Fibroblast of upper back skin (primary cell): ENCODE results near the gene NFAM1.

Source experiments
- DNase-seq: peaks from one replicate; pipeline ENCODE4 v3.0.0-alpha.2; 2013

The NFAM1 gene

DNA sequence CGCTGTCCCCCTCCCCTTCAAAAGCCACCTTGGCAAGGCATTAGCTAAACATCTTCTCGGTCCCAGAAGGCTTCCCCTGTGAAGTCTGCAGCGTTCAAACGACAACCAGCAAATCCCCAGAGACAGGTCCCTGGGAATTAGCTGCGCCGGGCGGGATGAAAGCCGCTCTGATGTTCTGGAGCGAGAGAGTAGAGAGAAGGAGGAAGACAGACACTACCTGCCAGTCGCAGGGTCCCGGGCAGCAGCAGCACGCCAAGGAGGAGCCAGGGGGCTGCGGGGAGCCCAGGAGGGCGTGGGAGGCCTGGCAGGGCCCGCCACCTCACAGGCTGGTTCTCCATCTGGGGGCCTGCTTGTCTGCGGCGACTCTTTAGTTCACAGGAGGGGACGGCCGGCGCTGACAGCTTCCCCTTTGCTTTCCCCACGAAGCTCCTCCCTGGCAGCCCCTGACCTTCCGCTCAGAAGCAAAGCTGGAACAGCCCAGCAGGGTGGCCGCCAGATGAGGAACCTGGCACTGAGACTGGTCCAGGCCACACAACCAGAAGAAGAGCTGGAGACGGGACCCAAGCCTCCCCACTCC is at the start of gene NFAM1:
TSS of gene NFAM1 (minus strand) at position 384 of the 577 bp plus-strand sequence. CDS start at position 338, 46 bp downstream.
- no peak for DNase-seq

DNA sequence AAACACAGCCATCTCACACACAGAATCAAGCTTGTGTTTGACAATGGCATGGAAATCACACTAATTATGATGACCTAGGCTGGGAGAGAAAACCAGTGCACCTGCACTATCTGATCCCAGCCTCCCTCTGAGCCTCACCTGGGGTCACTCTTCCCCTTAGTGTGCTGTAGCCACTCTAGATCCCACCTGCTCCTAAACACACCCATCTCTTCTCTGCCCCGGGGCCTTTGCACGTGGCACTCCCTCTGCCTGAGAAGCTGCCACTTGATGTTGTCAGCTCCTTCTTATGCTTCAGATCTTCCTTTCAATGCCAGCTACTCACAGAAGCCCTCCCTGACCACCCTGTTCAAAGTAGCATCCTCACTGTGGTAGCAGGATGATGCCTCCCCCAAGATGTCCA is 42.9 kb upstream of the NFAM1 start:
- no peak for DNase-seq

DNA sequence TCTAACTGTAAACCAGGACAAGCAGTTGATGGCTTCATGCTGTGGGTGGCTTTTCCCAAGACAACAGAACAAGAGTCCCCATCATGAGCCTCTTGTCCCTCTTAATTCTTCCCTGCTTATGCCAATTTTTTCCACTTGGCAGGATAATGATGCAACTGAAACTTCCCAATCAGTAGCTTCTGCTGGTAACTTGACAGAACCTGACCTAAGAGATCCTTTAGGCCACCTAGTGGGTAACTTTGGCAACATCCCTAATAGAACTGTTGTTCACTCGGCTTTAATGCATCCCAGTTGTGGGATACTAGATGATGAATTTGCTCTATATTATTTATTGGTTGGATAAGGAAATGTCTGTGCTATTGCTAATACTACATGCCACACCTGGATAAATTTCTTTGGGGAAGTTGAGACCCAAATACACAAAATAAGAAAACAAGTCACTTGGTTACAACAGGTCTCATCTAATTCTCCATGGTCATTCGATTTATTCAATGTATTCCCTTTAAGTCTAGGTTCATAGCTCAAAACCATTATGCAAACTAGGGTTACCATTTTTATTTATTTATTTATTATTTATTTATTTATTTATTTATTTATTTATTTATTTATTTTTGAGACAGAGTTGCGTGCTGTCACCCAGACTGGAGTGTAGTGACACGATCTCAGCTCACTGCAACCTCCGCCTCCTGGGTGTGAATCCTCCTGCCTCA is 41.4 kb upstream of the NFAM1 start:
- DNase-seq: peak; percentile 74

GRCh38 chr22:42472671-42473070 is 40.5 kb upstream of the NFAM1 start:
- DNase-seq: no peak

- DNase-seq: no peak
These were observed 39.2 kb upstream of the NFAM1 start for GRCh38 chr22:42471441-42471840.

GRCh38 chr22:42470366-42471082 is 38.3 kb upstream of the NFAM1 start:
- DNase-seq: peak; percentile 5

DNA sequence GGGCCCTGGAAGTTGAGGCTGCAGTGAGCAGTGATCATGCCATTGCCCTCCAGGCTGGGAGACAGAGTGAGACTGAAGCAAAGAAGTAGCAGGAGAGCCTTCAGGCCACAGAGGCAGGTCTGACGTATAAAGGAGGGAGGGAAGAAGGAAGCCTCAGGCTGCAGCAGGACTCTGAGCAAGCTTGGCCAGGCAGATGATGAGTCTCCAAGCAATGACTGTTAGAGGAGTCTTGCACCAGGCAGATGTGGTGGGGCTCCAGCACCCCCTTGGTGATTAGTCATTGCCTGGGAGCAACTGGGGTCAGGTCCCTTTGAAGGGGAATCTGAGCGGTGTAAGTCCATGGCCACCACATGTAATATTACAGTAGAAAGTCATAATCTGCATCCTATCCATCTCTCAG is 36.6 kb upstream of the NFAM1 start:
- peak; percentile 43 for DNase-seq

DNA sequence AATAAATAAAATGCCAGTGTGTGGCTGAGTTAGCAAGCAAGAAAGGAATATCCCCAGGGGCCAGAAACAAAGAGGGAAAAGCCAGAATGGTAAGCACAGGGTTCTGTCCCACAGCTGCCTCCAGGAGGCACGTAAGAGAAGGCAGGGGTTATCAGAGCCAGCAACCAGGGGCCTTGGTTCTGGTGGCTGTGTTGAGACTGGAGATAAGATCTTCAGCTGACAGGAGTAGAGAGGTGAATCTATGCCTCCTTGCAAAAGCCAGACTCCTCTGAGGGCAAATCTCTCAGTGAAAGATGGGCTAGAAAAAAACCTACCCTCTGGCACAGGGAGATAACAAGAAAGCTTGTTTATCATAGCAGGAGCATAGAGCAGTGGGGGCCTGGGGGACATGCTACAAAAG is 29.8 kb upstream of the NFAM1 start:
- no peak for DNase-seq

- no peak for DNase-seq
These were observed 29.3 kb upstream of the NFAM1 start for GRCh38 chr22:42461511-42461910.

DNA sequence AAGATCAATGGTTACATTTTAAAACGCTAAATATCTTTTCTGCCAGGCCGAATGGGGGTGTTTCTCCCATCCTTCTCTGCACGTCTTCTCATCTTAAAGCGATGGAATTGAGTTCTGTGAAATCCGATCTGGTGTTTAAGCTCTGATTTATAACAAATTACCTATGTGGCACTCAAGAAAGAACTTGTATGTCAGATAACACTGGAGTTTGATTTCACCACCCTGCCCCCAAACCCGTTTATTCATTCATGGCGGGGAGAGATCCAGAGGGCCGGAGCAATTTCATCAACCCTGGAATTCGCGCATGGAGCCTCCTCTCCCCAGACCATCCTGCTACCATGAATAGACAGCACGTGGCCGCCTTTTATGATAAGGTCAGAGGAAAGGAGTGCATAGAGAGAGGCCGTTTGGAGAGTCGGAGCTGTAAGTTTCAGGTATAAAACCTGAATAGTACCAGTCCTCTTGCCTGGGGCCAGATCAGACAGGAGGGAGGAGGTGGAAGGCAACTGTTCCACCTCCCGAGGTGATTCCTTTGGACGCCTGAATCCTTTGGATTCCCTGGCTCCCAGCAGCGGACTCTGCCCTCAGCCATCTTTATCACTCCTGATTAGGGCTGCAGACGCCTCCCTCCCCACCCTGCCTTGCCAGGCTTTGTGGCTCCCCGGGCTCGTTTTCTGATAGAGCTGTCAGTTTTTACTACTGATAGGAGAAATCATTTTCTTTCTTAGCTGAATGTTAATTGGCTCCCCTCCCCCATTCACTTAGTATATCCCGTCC is 27.3 kb upstream of the NFAM1 start:
- DNase-seq: no peak

DNA sequence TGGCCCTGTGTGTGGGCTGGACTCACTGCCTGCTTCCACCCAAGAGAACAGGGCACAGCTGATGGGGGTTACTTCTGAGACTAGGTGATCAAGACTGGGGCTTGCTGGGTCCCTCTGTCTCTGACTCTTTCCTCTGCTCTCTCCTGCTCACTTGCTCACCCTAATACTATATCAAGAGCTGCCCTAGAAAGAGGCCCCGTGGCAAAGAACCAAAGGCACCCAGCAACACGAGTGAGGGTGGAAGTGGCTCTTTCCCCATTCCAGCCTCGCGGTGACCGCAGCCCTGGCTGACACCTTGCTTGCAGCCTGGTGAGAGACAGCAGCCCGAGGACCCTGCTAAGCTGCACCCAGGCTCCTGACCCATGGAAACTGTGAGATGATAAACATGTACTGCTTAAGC is 20.7 kb upstream of the NFAM1 start:
- DNase-seq: no peak

DNA sequence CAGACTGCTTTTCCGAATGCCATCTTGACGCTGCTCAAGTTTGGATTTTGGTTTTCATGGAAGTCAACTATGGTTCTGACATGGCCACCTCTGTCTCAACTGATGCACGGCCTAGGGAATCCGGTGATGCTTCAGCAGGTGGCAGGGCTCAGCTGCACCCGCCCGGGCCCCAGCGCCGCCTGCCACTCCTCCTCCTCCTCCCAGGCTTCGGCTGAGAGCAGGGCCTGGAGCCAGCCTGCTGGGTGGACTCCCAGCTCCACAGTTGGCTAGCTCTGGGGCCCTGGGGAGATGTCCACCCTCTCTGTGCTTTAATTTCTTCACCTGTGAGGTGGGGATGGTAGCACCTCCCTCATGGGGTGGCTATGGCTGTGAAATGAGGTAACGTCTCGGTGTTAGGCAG is 20.3 kb upstream of the NFAM1 start:
- DNase-seq: no peak

DNA sequence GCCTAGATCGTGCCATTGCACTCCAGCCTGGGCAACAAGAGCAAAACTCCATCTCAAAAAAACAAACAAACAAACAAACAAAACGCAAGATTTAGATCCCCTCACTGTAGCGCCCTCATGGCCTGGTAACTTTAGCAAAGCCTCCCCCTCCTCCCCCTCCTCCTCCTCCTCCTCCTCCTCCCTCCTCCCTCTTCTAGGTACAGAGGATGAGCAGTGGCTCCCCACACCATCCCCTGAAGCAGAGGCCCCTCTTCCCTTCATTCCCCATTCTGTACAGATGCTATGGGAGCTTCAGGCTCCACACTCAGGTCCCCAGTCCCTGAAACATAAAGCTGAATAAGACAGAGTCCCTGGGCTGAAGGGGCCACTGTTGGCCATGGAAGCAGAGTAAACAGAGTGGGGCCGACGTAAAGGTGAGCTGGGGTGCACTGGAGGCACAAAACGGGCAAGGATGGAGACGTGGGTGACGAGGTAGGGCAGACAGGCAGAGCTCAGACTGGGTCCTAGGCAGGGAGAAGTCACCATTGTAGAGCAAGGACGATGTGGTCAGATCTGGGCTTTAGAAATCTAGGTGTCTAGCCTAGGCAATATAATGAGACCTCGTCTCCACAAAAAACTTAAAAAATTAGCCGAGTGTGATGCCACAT is 19.4 kb upstream of the NFAM1 start:
- DNase-seq: no peak

GRCh38 chr22:42450862-42451261 is 18.7 kb upstream of the NFAM1 start:
- DNase-seq: no peak

DNA sequence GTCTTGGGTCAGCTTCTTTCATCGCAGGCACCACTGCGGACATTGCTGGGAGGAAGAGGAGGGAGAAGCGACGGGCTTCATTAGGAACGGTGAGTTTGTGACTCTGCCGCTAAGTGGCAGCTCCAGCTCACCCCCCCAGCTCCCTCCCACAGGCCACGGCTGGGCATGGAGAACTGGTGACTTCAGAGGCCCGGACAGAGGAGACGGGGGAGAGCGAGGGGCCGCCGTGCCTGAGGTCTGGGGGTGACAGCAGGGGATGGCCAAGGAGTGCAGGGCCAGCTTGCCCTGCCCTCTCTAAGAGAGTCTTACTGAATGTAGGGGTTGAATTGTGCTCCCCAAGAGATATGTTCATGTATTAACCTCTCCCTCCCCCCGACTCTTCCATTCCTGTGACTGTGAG is 13.9 kb upstream of the NFAM1 start:
- no peak for DNase-seq

DNA sequence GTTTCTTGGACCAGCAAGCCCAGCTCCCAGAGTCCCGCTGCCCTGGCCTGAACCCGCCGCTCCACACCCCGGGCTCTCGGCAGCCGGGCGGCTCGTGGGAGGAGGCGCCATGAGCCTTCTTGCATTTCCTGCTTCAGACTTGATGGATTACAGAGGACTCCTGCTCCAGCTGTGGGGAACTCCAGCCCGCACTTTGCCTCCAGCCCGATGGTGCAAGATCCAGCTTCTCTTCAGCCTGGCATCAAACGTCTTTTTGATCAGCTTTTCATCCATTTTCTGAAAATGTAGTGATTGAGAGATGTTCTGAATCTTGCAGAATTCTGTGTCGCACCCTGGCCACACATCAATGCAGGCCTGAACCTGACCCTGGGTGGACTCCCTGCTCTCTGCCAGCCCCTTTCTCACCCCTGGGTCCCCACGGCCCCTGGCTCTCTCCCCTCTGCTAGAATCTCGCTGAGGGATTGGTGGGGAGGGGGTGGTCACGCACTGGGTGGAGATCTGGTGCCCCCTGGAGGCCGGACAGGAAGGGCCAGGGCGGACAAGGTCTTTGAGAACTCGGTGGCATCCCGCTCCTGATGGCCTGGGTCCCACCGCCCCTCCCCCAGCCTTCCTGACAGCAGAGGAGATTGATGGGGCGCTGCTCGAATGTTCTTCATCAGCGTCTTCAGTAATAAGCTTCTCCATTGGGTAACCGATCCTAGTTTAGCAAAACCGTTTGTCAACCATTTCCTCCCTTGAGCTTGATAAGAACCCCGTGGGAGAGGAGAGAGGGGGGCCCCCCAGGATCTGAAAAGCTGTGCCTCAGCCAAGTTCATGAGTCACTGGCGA is 12.1 kb upstream of the NFAM1 start:
- DNase-seq: peak; percentile 89

GRCh38 chr22:42443240-42444076 is 11.3 kb upstream of the NFAM1 start:
- DNase-seq: no peak

- no peak for DNase-seq
These were observed 10.5 kb upstream of the NFAM1 start for GRCh38 chr22:42442748-42443147.

DNA sequence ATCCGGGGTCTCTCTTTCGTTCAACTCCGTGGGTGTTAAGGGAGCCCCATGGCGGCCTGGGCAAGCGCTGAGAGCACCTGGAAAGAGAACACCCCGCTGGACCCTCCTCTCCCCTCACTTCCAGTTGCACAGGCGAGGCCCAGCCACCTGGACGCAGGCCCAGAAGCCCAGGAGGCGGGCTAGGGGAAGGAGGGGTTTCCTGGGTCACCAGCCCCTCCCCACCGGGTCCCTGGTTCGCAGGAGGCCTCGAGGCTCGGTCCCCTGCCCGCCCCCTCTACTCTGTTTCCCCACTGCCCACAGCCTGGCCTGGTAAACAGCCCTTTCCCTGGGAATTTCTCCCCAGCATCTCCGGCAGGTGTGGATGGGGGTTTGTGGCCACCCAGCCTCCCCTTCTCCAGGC is 8.5 kb upstream of the NFAM1 start:
- DNase-seq: no peak

DNA sequence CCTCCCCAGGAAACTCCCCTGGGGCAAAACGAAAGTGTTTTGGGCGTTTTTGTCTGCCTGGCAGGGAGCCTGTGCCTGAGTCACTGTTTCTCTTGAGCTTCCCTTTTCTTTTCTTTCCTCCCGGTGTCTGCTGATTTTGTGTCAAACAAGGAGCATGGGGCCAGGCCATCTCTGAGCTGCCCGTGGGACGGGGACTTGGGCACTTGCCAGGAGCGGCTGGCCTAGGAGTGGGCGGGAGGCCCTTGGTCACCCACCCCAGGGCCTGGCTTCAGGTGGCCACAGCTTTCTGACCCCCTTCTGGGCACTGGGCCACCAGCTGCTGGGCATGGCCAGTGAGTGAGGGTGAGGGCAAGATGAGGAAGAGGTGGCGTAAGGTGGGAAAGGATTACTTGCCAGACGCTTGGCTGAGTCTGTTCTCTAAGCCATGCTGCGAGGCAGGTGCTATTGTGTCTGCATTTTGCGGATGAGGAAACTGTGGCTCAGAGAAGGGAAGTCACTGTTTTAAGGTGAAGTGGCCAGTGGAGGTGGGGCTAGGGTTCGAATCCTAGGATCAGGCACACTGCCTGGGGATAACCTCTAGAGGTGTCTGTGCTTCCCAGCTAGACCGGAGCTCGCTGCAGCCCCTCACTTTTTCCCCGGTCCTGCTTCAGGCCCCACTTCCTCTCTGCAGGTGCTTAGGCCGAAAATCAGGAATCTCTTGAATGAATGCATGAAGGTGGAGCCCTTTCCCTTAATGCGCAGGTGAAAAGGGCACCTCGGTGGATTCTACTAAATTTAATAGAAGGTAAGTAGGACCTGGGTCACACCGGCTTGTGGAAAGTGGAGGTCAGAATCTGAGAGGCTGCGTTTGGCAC is 7.8 kb upstream of the NFAM1 start:
- DNase-seq: no peak
